Measurements from ENCODE around the gene OR2AT4.
"Not testable (repeated sequence)": the region's sequence is repeated elsewhere in the genome, so short reads cannot be mapped to it uniquely, and the experiment has no call there.

Gene OR2AT4

DNA sequence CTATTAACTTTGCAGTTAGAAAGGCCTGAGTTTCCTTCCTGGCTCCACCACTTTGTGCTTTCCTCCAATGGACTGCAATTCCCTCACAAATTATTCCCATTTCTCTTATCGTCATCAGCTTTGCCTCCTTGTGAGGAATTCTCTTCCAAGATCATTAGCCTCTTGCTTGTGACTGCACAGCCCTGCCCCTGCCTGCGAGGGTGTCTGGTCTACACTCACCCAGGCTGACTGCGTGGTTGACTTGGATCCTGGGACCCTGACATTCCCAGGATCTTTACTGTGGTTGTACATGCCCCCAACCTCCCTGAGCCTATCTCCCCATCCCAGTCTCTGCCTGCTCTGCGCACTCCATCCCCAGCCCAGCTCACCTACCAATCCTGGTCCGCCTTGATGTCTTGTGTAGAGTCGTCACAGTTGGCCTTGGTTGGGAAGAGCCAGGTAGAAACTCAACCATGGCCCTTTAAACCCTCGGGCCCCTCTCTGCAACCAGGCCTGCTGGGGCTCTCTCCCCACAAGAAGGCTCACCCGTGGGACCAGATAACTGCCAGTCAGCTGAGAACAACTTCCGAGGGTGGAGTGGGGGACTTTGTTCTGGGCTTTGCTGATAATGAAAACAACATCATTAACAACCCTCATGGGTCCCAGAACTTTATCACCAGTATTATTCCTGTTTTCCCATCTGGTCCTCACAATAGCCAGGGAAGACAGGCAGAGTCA is at the start of gene OR2AT4:
Gene OR2AT4 (minus strand): TSS at position 421 of the 717 bp plus-strand sequence.
- no peak for DNase-seq (ENCODE audit: low read depth in 2 of 2)

DNA sequence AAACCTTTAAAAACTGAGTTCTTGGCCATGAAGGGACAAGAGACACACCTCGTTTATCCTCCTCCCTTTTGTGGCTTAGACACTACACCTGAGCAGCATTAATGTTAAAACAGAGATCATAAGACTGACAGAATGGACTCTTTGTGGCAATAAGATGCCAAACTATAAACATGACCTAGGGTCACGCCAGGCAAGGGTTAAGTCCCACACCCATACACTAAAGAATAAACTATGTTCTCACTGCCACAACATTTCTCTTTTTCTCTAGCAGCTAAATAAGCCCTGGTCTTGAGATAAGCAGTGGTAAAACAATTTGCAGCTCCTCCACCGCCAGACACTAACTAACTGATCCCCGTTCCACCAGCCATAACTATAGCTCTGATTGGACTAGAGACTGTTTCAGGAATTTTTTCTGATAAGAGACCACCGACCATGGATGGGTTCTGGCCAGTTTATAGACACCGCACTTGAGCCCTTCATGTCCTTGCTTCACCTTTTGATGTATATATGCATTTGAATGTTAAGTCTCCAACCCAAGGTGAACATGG is 49.4 kb upstream of the OR2AT4 start:
- DNase-seq (ENCODE audit: low read depth in 2 of 2), result no peak

DNA sequence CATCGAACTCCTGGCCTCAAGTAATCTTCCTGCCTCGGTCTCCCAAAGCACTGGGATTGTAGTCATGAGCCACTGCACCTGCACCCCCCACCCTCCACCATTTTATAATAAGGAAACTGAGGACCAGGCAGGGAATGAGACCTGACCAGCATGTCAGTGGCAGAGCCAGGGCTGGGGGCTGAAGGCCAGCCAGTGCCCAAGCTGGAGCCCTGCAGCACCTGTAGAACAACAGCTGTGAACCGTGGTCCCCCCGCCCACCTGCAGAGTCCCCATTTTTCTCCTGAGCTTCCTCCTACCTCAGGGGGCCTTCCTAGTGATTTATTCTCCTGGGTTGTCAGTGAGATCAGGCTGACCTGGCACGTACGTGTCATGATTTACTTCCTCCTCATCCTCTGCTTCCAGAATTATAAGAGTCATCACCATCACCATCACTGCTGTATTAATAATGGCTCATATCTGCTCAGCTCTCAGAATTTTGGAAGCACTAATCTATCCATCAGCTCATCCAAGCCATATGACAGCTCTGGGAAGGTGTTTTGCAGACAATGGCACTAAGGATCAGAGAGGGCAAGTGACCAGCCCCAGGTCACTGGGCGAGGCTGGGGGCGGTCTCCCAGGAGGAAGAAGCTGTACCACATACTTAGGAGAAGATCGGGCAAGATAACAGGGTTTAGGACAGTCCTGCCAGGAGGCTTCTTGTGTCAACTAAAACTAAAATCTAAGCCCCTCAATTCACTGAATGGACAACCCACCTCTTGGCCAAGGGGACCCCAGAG is 48.7 kb upstream of the OR2AT4 start:
- DNase-seq (ENCODE audit: low read depth in 2 of 2), result no peak

DNA sequence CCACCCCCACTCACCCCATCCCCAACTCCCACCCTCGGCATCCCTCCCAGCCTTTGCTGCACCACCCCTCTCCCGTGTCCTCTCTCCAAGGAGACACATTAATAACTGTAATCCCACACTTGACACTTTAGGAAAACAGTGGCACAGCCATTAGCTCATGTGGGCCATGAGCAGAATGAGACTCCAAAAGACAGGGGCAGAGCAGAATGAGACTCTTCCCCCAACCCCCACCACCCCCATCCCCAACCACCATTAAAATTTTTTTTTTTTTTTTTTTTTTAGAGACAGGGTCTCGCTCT is 48.0 kb upstream of the OR2AT4 start:
- DNase-seq (ENCODE audit: low read depth in 2 of 2), result no peak

DNA sequence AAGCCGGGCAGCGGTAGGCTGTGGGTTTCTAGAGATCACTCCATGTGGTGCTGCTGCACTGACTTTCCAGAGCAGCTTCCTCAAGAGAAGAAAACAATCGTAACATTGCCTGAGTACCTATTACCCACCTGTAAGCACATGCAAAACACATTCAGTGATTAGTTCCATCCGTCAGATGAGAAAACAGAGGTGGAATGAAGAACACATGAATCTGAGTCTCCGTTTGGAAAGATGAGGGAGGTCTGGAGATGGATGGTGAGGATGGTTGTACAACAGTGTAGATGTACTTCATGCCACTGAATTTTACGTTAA is 46.7 kb upstream of the OR2AT4 start:
- no peak for DNase-seq (ENCODE audit: low read depth in 2 of 2)

DNA sequence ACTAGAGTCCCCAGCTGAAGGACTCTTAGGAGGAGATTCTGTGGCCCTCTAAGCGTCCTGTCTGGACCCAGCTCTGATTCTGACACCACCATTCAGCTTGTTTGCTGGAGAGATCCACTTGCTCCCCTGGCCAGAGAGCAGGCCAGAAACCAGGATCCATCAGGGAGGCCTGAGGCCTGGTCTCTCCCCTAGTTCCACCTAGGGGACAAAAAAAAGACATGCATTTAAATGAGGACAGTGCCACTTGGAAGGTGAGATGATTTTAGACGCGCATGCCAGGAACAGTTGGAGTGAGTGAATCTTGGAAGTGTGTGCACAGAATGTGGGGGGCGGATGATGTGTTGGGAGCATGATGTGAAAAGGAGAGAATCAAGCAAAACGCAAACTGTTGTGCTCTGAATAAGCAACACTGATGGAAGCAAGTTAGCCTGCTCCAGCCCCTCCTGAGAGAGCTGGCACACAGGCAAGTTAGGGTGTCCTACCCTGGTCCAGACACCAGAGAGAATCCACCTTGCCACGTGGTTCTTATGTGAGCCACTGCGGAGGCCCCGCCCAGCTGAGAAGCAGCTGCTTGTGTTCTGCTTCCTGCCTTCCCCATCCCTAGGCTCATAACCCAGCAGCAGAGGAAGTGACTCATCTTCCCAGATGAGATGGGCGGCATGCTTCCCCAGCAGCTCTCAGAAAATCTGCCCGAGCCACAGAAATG is 46.2 kb upstream of the OR2AT4 start:
- DNase-seq (ENCODE audit: low read depth in 2 of 2), result peak; percentile 56 to 74

DNA sequence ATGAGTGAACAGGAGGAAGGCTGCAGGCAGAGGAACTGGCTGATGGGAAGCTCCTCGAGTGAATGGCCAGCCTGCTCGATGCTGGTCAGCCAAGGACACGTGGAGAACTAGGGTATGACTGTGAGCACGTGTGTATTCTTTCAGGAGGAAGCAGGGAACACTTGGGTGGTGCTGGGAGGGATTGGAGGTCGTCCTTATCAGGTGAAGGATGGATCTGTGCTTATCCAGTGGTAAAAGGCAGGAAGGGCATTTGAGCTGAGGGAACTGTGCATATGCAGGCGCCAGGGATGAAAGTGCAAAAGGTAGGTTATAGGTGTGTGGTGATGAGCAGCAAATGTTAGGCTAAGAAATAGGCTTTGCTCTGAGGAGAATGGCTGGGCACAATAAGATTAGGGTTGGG is 44.5 kb upstream of the OR2AT4 start:
- DNase-seq (ENCODE audit: low read depth in 2 of 2), result no peak

DNA sequence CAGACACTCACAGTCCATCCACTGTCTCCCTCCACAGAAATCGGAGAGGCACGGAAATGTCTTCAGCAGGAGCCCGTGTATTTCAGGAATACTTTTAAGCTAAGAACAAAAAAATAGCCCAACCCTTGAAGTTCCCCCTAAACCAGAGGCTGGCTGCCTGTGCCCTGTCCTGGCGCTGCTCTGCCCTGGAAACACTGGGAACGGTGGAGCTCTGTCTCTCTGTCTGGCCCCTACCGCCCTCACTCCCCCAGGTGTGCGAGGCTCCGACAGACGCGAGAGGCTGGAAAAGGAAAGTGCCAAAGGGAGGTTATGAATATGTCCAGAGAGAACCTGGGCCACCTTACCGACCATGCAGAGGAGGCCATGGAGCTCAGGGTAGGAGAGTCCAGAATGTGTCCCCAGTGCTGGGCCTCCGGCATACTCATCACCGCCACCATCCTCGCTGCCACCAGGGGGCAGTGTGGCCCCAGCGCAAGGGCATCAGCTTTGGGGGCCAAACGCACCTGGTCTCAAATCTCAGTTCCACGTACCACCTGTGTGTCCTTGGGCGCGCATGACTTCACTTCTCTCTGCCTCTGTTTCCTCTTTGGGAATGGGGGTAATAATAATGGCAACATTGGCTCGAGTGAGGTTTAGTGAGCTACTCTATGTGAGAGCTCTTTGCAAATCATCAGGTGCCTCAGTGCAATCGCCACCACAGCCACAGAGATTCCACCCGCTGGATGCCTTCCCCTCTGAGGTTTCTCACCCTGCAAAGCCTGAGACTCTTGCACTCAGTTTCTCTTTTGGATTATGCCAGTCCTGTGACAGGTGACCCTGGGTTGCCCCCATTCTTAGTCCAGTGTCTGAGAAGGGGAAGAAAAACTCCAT is 43.8 kb upstream of the OR2AT4 start:
- peak; percentile 62 to 82 for DNase-seq (ENCODE audit: low read depth in 2 of 2)

DNA sequence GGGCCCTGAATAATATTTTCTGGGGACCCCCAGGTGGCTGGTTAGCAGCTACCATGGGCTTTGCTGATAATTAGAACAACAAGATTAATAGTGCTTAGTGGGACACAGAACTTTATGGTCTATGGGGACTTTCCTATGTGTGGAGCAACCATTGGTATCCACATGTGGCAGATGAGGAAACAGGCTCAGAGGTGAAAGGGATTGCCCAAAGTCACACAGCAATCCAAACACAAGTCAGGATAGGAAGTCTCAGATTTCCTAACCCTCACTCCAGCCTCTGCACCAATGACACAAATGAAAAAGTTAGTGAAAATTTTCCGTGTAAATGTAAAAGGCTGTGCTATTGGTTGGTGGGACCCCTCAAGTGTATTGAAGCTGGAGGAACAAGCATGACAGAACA is 39.0 kb upstream of the OR2AT4 start:
- DNase-seq (ENCODE audit: low read depth in 2 of 2), result no peak

DNA sequence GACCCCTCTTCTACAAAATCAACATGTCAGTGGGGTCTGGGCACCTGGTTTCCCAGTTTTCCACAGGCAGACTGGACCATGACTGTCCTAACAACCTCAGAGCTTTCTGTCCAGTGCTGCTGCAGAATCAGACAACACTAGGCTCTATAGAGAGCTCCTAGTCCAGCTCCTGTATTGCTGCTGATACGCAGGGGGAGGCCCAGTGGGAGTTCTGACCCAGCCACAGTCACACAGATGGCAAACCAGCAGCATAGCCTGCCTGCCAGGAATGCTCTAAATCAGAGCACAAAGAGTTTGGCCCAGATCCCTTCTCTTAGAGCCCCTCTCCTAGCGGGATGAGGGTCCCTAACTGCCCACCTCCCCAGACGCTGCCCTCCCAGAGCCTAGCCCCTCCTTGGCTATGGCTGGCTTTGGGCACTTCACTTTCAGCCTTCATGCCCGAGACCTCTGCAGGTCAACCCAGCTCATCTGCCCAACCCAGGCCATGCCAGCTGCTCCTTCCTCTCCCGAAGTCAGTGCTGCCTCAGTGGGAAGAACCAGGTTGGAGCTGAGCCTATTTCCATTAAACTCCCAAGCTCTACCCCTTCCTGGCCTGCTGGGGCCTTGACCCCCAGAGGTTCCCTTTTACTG is 38.5 kb upstream of the OR2AT4 start:
- no peak for DNase-seq (ENCODE audit: low read depth in 2 of 2)

DNA sequence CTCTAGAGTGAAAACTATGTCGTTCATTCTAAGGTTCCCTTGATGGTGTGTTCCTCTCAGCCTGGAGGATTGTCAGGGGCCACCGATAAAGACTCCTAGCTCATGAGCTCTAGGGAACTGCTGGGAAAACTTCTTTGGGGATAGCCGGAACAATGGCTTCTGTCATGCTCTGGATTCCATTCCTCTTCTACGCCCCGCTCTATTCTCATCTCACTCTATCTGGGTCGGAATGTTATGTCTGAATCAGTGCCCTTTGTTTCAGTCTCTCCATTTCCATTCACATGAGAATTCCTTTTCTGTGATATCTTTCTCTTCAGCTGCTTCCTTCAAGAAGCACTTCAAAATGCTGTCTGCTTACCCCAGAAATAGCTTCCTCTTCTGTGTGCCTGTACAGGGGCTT is 37.3 kb upstream of the OR2AT4 start:
- no peak for DNase-seq (ENCODE audit: low read depth in 2 of 2)

DNA sequence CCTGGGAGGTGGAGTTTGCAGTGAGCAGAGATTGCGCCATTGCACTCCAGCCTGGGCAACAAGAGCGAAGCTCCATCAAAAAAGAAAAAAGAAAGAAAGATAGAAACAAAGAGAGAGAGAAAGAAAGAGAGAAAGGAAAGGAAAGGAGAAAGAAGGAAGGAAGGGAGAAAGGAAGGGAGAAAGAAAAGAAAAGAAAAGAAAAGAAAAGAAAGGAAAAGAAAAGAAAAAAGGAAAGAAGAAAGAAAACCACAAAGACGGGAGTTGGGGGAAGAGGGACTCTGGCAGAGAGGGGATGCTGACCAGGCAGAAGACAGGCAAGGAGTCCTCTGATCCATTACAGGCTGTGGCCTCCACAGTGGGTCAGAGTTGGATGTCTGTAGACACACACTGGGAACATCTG is 35.4 kb upstream of the OR2AT4 start:
- DNase-seq (ENCODE audit: low read depth in 2 of 2), result no peak

DNA sequence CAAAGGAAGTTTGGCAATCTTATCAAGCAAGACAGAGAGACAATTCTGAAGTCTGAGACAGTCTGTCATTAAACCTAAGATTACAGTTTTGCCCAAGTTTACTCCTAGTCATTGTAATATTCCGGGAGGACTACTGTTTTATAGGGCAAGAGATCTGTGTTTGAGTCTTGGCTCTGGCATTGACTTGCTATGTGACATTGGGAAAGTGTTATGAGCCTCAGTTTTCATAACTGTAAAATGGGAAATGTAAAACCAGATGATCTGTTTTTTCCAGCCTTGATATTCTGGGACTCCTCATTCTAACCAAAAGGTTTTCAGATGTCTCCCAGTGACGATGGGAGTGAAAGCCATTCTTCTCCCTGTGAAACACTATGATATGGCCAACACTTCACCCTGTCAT is 29.9 kb upstream of the OR2AT4 start:
- no peak for DNase-seq (ENCODE audit: low read depth in 2 of 2)

DNA sequence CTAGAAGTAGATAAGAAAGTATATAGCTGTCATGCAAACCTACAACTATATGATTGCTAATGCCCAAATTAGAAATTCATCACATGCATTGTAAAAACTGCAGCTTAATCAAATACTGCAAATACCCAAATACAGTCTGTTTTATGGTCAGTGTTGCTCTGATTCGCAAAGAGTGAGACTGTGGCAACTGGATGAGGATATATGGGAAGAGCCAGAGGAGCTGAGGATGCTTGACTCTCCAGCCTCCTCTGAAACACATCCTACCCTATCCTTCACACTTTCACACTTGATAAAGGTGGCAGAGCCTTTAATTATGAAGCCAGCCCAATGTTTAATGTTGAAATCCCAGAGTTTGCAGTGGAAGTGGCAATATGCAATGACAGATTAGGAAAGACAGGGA is 21.9 kb upstream of the OR2AT4 start:
- DNase-seq (ENCODE audit: low read depth in 2 of 2), result no peak

DNA sequence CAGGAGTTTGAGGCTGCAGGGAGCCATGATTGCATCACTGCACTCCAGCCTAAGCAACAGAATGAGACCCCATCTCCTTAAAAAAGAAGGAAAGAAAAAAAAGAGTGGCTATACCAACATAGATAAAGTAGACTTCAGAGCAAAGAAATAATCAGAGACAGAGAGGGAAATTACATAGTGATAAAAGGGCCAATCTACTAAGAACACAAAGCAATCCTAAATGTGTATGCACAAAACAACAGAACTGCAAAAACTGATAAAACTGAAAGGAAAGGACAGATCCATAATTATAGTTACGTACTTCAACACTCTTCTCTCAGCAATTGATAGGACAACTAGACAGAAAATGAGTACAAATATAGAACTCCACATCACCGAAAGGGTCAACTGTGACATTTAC is 17.8 kb upstream of the OR2AT4 start:
- DNase-seq (ENCODE audit: low read depth in 2 of 2), result no peak

DNA sequence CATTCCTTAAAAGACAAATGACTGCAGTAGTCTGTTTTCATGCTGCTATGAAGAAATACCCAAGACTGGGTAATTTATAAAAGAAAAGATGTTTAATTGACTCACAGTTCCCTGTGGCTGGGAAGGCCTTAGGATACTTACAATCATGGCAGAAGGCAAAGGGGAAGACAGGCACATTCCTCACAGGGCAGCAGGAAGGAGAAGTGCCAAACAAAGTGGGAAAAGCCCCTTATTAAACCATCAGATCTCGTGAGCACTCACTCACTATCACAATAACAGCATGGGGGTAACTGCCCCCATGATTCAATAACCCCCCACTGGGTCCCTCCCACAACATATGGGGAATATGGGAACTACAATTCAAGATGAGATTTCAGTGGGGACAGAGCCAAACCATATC is 16.4 kb upstream of the OR2AT4 start:
- DNase-seq (ENCODE audit: low read depth in 2 of 2), result no peak

DNA sequence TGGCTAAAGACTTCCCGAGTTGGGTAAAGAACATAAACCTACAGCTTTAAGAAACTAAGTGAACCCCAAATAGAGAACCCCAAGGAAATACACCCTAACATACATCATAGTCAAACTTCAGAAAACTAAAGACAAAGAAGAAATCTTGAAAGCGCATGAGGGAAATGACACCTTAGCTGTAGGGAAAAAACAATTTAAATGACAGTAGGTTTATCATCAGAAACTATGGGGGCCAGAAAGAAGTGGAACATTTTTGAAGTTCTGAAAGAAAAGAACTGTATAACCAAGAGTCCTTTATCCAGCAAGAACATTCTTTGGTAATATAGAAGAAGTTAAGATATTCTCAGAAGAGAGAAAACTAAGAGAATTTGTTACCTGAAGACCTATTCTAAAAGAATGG is 15.5 kb upstream of the OR2AT4 start:
- DNase-seq (ENCODE audit: low read depth in 2 of 2), result no peak

DNA sequence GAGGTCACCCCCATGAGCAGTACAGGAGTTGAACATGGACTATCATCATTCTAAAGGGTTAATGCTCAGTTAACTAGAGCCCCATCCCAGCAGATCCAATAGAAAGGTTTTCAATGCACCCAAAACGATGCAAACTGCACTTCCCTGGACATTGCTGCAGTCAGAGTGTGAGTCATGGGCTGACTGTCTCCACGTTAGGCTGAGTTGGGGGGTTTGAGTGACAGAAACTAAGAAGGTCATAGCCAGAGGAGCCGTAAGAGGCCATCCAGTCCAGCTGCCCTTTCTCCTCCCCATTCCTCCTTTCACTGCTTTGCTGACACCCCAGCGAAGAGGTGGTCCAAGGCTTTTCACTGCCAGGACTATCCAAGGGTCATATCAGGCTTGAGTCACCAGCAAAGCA is 10.5 kb upstream of the OR2AT4 start:
- DNase-seq (ENCODE audit: low read depth in 2 of 2), result no peak

DNA sequence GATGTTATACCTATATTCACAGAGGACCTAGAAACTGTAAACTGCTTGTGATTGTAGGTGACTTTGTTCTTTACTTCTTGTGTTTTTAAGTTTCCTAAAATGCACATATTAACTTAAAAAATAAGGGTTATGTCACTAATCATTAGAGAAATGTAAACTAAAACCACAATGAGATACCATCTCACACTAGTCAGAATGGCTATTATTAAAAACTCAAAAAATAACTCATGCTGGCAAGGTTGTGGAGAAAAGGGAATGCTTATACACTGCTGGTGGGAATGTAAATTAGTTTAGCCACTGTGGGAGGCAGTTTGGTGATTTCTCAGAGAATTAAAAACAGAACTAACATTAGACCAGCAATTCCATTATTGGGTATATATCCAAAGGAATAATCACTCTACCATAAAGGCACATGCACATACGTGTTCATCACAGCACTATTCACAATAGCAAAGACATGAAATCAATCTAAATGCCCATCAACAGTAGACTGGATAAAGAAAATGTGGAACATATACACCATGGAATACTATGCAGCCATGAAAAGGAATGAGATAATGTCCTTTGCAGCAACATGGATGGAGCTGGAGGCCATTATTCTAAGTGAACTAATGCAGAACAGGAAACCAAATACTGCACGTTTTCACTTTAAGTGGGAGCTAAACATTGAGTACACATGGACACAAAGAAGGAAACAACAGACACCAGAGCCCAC is 9.4 kb upstream of the OR2AT4 start:
- not testable (repeated sequence) for DNase-seq (ENCODE audit: low read depth in 2 of 2)

DNA sequence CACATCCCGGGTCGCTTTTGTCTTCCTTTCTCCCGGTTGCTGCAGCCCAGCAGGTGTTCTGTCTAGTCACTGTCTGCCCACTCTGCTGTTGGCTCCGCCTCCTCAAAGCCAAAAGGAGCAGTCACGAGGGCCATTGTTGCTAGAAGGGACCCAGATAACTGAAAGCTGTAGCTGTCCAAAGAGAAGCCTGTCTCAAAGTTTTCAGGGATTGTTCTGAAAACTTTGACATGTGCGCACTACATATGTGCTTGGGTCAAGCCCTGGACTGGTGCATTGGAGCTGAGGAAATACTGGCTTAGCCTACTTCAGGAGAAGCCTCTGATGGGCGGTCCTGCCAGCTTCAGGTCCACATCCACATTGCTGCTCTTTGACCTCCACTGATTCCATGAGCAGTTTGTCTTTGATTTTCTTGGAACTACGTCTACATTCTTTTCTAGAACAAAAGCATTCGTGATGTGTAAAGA is 8.8 kb upstream of the OR2AT4 start:
- DNase-seq (ENCODE audit: low read depth in 2 of 2), result no peak
